NB4 (cell line): ENCODE measurements around the gene MAST1.

Experiments
- DNase-seq: peaks from one replicate; pipeline ENCODE4 v3.0.0; 2010; ENCODE audit warnings: low read depth
- H3K4me3 ChIP-seq: one replicate; pipeline ENCODE4 v1.5.1; 2011; ENCODE audit warnings: mild to moderate bottlenecking, low read depth, low read length, moderate library complexity
- MYC ChIP-seq: IDR thresholded peaks from 2 replicates; pipeline ENCODE4 v1.6.1; 2011; ENCODE audit warnings: low read depth, low read length
- POLR2A ChIP-seq: IDR thresholded peaks from 2 replicates; pipeline ENCODE4 v1.6.1; 2011; ENCODE audit warnings: mild to moderate bottlenecking; ENCODE audit not compliant: insufficient read length; ENCODE audit errors: extremely low read depth
- TF ChIP-seq, protein P1 (sequence below): IDR thresholded peaks from one replicate; pipeline ENCODE4 v1.5.1; 2012; ENCODE audit warnings: low read depth, low read length
- TF ChIP-seq, protein P2 (sequence below): IDR thresholded peaks from 2 replicates; pipeline ENCODE4 v1.6.1; 2011; ENCODE audit warnings: low read depth, low read length

The MAST1 gene

DNA sequence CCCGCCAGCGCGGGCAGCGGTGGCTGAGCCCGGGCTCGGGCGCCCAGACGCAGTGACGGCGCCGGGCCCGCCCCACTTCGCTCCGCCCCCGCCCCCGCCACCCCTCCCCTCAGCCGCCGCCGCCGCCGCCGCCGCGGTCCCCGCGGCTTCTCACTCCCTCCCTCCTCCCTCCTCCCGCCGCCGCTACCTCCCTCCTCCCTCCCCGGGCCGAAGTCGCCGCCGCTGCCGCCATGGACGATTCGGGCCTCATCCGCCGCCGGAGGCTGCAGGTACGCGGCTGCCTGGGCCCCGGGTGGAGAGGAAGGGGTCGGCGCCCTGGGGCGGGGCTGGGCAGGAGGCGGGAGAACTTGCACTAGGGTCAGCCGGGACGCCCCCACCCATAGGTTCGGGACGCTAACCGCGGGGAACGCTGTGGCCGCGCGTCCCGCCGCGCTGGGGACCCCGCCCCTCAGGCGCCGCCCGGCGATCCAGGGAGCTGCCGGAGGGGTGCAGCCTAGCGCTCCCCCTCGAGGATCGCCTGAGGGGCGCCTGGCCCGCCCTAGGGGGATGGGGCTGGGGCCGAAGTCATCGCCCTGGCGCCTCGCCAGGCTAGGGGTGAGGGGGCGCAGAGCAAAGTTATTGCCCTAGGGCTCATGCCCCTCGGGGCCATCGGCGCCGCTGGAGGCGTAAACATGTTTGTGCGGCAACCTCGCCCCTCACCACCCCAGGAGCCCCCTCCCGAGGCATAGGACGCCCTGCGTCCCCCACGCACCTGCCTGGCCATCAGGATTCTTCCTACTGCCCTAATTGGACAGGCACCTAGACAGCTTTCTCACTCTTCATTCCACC is 4.4 kb upstream of the MAST1 start:
- peak; percentile 44 for DNase-seq

DNA sequence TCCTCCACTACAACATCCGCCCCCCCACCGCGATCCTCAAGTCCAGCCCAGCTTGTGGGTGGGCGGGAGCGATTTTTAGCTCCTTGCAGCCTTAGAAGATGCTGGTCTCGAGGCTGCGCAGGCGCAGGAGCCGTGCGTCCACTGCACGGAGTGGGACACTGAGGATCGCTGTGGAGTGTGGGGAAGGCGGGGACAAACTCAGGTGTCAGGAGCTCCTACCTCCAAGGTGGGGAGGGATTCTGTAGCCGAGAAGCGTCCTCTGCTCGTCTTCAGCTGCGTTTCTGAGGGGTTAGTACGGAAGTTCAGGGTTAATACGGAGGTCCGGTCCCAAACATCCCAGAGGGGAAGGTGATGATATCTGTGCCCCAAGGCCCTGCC is 3.8 kb upstream of the MAST1 start, which contains the start of gene RTBDN:
Gene RTBDN (minus strand): TSS at position 14 of the 378 bp plus-strand sequence. CDS start 4,600 bp downstream, outside the sequence.
- H3K4me3 ChIP-seq, result no peak within 1 kb of the TSS
- DNase-seq, result no peak
- TF ChIP-seq MYC, result no peak
- TF ChIP-seq, protein P1, sequence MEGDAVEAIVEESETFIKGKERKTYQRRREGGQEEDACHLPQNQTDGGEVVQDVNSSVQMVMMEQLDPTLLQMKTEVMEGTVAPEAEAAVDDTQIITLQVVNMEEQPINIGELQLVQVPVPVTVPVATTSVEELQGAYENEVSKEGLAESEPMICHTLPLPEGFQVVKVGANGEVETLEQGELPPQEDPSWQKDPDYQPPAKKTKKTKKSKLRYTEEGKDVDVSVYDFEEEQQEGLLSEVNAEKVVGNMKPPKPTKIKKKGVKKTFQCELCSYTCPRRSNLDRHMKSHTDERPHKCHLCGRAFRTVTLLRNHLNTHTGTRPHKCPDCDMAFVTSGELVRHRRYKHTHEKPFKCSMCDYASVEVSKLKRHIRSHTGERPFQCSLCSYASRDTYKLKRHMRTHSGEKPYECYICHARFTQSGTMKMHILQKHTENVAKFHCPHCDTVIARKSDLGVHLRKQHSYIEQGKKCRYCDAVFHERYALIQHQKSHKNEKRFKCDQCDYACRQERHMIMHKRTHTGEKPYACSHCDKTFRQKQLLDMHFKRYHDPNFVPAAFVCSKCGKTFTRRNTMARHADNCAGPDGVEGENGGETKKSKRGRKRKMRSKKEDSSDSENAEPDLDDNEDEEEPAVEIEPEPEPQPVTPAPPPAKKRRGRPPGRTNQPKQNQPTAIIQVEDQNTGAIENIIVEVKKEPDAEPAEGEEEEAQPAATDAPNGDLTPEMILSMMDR, result no peak

More for the DNA sequence above, 4.4 kb upstream of the MAST1 start:
- TF ChIP-seq POLR2A, result no peak
- TF ChIP-seq MYC, result no peak
- TF ChIP-seq, protein P1, result no peak
- TF ChIP-seq, protein P2, sequence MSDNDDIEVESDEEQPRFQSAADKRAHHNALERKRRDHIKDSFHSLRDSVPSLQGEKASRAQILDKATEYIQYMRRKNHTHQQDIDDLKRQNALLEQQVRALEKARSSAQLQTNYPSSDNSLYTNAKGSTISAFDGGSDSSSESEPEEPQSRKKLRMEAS, result no peak
- no peak overlapping the region for H3K4me3 ChIP-seq

DNA sequence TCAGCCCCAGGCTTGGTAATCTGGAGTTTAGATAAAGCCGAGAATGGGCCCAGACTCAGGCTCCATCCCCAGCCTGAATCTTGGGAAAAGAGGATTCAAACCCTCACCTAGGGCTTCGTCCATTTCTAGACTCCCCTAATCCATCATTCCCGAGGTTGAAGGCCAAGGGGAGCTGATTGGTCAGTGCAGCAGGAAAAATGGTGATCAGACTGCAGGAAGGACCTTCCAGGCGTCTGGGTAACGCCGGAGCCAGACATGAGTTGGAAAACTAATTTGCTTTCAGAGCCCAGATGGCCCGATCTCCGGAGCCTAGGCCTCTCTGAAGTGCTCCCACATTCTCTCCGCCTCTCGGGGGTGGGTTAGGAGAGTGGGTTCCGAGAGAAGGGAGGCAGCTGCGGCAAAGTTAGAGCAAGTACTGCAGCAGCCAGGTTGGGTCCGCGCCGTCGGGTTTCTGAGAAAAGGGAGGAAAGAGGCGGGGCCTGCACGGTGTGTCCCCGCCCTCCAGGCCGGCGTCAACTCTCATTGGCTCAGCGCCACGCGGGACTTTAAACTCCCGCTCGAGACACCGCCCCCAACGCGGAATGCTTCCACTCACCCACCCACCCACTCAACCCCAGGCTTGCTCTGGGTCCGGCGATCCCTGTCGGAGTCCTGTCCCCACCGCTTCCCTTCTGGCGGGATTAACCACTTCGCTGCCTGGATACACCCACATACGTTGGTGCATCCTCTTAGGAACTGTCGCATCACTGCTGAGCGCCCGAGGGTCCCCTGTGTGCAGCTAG is 3.1 kb upstream of the MAST1 start:
- H3K4me3 ChIP-seq, result no peak overlapping the region
- no peak for DNase-seq
- TF ChIP-seq, protein P2, result no peak
- TF ChIP-seq MYC (no peak), POLR2A (no peak)
- TF ChIP-seq, protein P1, result no peak

DNA sequence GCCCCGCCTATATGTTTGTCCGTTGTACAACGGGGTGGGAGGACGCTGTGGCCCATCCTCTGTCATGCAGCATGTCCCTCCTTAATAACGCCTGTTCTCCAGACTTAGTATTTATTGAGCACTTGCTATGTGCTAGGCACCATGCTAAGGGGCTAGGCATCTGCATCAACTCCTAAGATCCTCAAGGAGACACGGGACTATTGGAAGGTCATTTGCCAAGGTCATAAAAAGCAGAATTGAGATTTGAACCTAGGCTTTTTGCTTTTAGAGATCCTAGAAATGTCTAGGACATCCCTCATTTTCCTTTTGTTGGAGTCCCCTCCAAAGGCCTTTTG is 1.8 kb upstream of the MAST1 start:
- no peak overlapping the region for H3K4me3 ChIP-seq
- TF ChIP-seq, protein P1, result no peak
- TF ChIP-seq, protein P2, result no peak
- no peak for TF ChIP-seq POLR2A
- no peak for TF ChIP-seq MYC
- no peak for DNase-seq

DNA sequence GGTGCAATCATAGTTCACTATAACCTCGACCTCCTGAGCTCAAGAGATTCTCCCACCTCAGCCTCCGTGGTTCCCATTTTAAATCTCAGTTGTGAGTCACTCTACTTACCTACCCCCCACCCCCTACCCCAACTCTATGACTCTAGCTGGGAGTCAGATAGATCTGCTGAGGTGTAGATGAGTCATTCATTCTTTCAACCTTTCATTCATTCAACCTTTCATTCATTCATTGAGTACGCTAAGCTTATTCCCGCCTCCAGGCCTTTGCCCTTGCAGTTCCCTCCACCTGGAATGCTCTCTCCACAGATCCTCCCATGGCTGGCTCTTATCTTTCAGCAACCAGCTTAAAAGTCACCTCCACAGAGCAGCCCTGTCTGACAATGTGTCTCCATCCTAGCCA is 1.1 kb upstream of the MAST1 start:
- H3K4me3 ChIP-seq, result no peak overlapping the region
- no peak for DNase-seq
- TF ChIP-seq POLR2A, result no peak

DNA sequence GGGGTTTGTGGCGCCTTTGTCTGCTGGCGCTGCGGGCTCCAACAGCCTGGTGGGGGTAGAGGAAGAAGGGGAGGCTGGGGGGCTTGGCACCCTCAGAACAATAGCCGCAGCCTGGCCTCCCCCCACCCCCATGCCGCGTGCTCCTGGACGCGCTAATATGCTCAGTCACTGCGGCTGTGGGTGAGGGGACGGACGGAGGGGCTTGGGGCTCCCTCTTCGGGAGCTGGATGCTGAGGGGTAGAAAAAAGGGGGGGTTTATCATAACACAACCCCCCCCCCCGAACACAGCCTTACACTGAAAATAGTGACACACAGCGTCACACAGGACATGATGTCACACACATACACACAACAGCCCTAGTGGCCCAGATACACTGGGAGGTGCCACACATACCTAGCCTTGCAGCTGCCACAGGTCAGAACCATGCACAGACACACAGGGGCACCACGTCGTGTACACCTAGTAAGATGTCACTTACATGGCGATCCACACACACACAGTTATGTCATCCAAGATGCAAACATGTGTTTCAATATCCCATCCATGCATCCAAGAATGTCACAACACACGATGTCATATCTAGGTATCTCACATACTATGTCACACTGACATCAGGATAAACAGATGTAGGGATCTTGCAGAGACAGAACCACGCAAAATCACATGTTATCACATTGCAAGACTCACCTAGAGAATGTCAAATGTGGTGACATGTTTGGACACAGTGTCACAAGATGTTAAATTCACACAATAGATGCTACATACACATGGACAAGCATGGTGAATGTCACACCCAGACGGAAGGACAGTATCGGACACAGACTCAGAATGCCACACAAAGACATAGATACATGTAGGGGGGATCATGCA is 806 bp downstream of the MAST1 start:
- no peak overlapping the region for H3K4me3 ChIP-seq

More for the DNA sequence above, 806 bp downstream of the MAST1 start:
- no peak for DNase-seq
- no peak for TF ChIP-seq POLR2A
- TF ChIP-seq, protein P1, result no peak
- TF ChIP-seq, protein P2, result no peak
- TF ChIP-seq MYC, result no peak
